WERI-Rb-1 (cell line): Measurements from ENCODE around the gene CAMSAP1.

Source experiments
- DNase-seq: peaks from one replicate; pipeline ENCODE4 v3.0.0-alpha.2; 2020
- H3K27ac ChIP-seq: fragments of 250-450 bp; sonication (Bioruptor Pico); 2 replicates; pipeline ENCODE4 v1.5.1; 2020; ENCODE audit warnings: mild to moderate bottlenecking, moderate library complexity
- H3K27me3 ChIP-seq: fragments of 250-450 bp; sonication (Bioruptor Pico); 2 replicates; pipeline ENCODE4 v1.5.1; 2021; ENCODE audit warnings: mild to moderate bottlenecking, low read depth, moderate library complexity; ENCODE audit not compliant: insufficient read depth, severe bottlenecking
- H3K36me3 ChIP-seq: fragments of 250-450 bp; sonication (Bioruptor Pico); 2 replicates; pipeline ENCODE4 v1.5.1; 2020; ENCODE audit warnings: mild to moderate bottlenecking, moderate library complexity
- H3K4me3 ChIP-seq: 2 replicates; pipeline ENCODE4 v1.5.1; 2011; ENCODE audit warnings: low read depth, mild to moderate bottlenecking, control low read depth, low read length
- H3K9me3 ChIP-seq: fragments of 250-450 bp; sonication (Bioruptor Pico); 2 replicates; pipeline ENCODE4 v1.5.1; 2021; ENCODE audit warnings: mild to moderate bottlenecking, moderate library complexity; ENCODE audit not compliant: severe bottlenecking
- CTCF ChIP-seq: IDR thresholded peaks from 2 replicates; pipeline ENCODE4 v1.5.1; 2011; ENCODE audit warnings: low read depth, mild to moderate bottlenecking, control low read depth, inconsistent platforms, low read length

Gene CAMSAP1

GRCh38 chr9:135927195-135928013 lies 20.1 kb upstream of the CAMSAP1 start:
- no peak for TF ChIP-seq CTCF
- no peak for DNase-seq

DNA sequence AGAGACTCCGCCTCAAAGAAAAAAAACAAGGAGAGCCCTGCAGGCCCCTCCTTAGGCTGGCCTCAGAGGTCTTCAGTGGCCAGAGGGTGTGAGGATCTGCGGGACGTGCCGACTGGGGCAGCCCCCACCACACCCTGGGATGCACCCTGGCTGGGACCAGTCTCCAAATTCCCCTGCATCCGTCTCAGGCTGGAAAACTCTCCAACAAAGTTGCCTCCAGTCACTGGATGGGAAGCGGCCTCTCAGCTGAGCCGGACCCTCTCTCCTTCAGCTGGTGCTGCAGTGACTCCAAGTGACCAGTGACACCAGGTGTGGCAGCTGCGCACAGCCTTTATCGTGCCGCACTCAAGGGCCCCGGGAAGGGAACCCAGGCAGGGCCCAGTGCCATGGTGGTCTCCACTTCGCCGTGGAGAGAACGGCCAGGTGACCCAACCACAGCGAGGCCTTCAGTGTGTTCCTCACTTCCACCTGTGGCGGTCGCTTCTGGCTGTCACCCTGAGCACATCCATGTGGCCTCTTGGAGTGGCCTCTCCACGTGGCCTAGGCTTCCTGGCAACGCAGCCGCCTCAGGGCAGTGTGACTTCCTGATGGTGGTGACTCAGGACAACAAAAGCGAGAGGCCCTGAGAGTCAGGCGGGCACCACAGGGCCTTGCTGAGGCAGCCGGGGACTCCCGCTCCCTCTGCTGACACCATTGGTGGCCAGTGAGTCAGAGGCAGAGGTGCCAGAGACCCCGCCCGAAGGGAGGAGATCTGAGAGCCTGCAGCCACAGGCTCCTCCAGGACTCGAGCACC lies 19.3 kb upstream of the CAMSAP1 start:
- Histone ChIP-seq H3K9me3 (no peaks in the 10 kb centered on the region), H3K4me3 (no peak overlapping the region), H3K27ac (no peak overlapping the region), H3K36me3 (peaks cover 5% of the 10 kb centered on the region), H3K27me3 (no peaks in the 10 kb centered on the region)
- no peak for DNase-seq
- TF ChIP-seq CTCF = no peak

More at GRCh38 chr9:135927195-135928013, 20.1 kb upstream of the CAMSAP1 start:
- Histone ChIP-seq H3K4me3 (no peak overlapping the region), H3K36me3 (peaks cover 8% of the 10 kb centered on the region), H3K27ac (no peak overlapping the region), H3K9me3 (no peaks in the 10 kb centered on the region), H3K27me3 (no peaks in the 10 kb centered on the region)

DNA sequence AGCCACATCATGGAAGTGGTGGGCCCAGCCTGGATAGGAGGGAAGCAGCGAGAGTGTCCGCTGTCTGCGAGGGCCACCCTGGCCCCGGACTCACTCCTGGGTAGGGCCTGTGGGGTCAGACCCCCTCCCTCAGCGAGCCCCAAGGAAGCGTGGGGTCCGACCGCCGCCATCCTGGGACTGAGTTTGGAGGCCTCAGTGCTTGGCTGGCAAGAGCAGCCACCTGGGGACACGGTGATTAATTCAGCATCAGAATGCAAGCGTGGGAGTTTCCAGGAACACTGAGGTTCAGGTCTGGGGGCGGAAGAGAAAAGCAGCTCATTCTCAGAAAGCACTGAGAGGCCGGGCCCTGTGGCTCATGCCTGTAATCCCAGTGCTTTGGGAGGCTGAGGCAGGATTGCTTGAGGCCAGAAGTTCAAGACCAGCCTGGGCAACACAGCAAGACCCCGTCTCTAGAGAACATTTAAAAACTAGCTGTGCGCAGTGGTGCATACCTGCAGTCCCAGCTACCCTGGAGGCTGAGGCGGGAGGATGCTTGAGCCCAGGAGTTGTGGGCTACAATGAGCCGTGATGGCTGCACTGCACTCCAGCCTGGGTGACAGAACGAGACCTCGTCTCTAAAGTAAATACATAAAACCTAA lies 18.3 kb upstream of the CAMSAP1 start:
- DNase-seq = no peak
- TF ChIP-seq CTCF = no peak
- H3K27me3 ChIP-seq = no peaks in the 10 kb centered on the region
- H3K27ac ChIP-seq = no peak overlapping the region
- peaks cover 5% of the 10 kb centered on the region for H3K36me3 ChIP-seq
- H3K9me3 ChIP-seq = no peaks in the 10 kb centered on the region
- H3K4me3 ChIP-seq = no peak overlapping the region

- TF ChIP-seq CTCF = no peak
- DNase-seq = no peak
- H3K9me3 ChIP-seq = no peaks in the 10 kb centered on the region
- H3K36me3 ChIP-seq = peaks cover 5% of the 10 kb centered on the region
- H3K27ac ChIP-seq = no peak overlapping the region
- H3K27me3 ChIP-seq = no peaks in the 10 kb centered on the region
- no peak overlapping the region for H3K4me3 ChIP-seq
Measured at GRCh38 chr9:135924628-135925338, 17.4 kb upstream of the CAMSAP1 start.

- Histone ChIP-seq H3K36me3 (peaks cover 5% of the 10 kb centered on the region), H3K4me3 (no peak overlapping the region), H3K27ac (no peak overlapping the region), H3K27me3 (no peaks in the 10 kb centered on the region), H3K9me3 (no peaks in the 10 kb centered on the region)
- DNase-seq = no peak
- TF ChIP-seq CTCF = no peak
Measured at GRCh38 chr9:135923508-135923907, 16.2 kb upstream of the CAMSAP1 start.
